Measurements from ENCODE around the gene TMPRSS7.

TMPRSS7 gene

DNA sequence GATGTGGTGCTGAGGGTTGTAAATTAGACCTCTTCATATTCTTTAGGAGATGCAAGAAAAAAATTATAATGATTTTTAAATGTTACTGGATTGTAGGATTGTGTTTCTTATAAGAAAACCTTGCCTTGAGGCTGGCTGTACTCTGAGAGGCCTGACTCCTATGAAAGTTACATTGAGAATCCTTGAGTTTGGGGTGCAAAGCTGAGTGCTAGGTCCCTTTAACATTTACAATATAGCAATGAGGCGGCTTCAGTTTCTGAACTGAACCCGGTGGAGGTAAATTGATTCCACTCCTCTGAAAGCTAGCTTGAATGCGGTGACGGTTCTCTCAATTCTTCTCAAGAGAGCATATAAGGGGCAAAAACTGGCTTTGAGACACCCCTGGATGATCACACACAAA is at the start of gene TMPRSS7:
TSS of gene TMPRSS7 (plus strand) at position 301 of the 400 bp plus-strand sequence. CDS start 110 bp downstream, outside the sequence.
- CTCF ChIA-PET: interaction anchor here (0.9 to 2.7 kb wide), 5 partner anchors 9 to 45 kb away, joined by 3 to 16 read pairs (median 5); no protein-coding TSS in a partner anchor
- POLR2A ChIA-PET: no interaction called here
- TF ChIP-seq, protein P1, sequence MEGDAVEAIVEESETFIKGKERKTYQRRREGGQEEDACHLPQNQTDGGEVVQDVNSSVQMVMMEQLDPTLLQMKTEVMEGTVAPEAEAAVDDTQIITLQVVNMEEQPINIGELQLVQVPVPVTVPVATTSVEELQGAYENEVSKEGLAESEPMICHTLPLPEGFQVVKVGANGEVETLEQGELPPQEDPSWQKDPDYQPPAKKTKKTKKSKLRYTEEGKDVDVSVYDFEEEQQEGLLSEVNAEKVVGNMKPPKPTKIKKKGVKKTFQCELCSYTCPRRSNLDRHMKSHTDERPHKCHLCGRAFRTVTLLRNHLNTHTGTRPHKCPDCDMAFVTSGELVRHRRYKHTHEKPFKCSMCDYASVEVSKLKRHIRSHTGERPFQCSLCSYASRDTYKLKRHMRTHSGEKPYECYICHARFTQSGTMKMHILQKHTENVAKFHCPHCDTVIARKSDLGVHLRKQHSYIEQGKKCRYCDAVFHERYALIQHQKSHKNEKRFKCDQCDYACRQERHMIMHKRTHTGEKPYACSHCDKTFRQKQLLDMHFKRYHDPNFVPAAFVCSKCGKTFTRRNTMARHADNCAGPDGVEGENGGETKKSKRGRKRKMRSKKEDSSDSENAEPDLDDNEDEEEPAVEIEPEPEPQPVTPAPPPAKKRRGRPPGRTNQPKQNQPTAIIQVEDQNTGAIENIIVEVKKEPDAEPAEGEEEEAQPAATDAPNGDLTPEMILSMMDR (IDR thresholded peaks at IDR 0.05; ENCODE audit: control extremely low read depth, extremely low read depth, low read depth, missing control alignments): no peak
- DNase-seq (ENCODE audit: extremely low spot score): no peak

DNA sequence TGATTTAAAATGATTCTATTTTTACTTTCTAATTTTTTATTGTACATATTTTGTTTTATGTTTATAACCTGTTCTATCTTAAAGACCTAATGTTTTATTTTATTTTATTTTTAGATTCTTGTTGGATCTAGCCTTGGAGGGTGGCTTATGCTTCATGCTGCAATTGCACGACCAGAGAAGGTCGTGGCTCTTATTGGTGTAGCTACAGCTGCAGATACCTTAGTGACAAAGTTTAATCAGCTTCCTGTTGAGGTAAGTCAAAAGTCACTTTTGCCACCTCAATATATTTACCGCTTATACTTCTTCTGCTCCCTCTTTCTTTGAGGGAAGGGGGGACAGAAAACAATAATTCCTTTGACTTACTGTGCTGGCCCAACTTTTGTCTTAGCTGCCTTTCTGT is 47.7 kb upstream of the TMPRSS7 start:
- CTCF ChIA-PET: interaction anchor here (0.9 to 20.7 kb wide), 6 partner anchors 14 to 270 kb away, joined by 3 to 383 read pairs (median 8); partner anchors contain the start of gene TAGLN3
- POLR2A ChIA-PET: no interaction called here
- DNase-seq (ENCODE audit: extremely low spot score): no peak
- TF ChIP-seq, protein P1 (IDR thresholded peaks at IDR 0.05; ENCODE audit: control extremely low read depth, extremely low read depth, low read depth, missing control alignments): no peak

- ChIA-PET POLR2A (interaction anchor here (0.7 kb wide), 1 partner anchor 11 kb away, joined by 3 read pairs; the partner anchor contains the start of gene ABHD10), CTCF (interaction anchor here (0.6 to 20.7 kb wide), 24 partner anchors 8 to 320 kb away, joined by 3 to 383 read pairs (median 5); partner anchors contain the start of genes ABHD10 and TAGLN3)
- TF ChIP-seq, protein P1 (IDR thresholded peaks at IDR 0.05; ENCODE audit: control extremely low read depth, extremely low read depth, low read depth, missing control alignments): peak; percentile 85
- DNase-seq (ENCODE audit: extremely low spot score): peak; percentile 41
Measured at GRCh38 chr3:111989061-111989678, 45.4 kb upstream of the TMPRSS7 start.

DNA sequence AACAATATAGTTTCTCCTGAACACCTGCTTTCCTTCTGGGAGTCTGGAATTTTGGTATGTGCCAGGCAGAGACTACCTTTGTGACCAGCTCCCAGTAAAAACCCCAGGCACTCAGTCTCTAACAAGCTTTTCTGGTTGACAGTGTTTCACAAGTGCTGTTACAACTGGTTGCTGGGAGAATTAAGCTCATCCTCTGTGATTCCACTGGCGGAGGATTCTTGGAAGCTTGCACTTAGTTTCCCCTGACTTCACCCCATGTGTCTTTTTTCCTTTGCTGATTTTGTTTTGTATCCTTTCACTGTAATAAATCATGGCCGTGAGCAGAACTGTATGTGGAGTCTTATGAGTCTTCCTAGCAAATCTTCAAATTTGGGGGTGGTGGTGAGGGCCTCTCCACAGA is 41.5 kb upstream of the TMPRSS7 start:
- CTCF ChIA-PET: interaction anchor here (1.5 to 20.7 kb wide), 4 partner anchors 11 to 51 kb away, joined by 4 to 383 read pairs (median 20); no protein-coding TSS in a partner anchor
- POLR2A ChIA-PET: no interaction called here
- TF ChIP-seq, protein P1 (IDR thresholded peaks at IDR 0.05; ENCODE audit: control extremely low read depth, extremely low read depth, low read depth, missing control alignments): no peak
- no peak for DNase-seq (ENCODE audit: extremely low spot score)

GRCh38 chr3:111998636-111999483 is 35.7 kb upstream of the TMPRSS7 start, which contains the start of gene TAGLN3:
TSS of gene TAGLN3 (plus strand) at chr3:111998922. CDS start at chr3:111999423, 501 bp downstream.
- TF ChIP-seq, protein P1 (IDR thresholded peaks at IDR 0.05; ENCODE audit: control extremely low read depth, extremely low read depth, low read depth, missing control alignments): no peak
- POLR2A ChIA-PET: no interaction called here
- CTCF ChIA-PET: interaction anchor here (0.8 to 20.7 kb wide), 5 partner anchors 11 to 42 kb away, joined by 3 to 383 read pairs (median 7); partner anchors contain the start of gene ABHD10
- peak; percentile 33 for DNase-seq (ENCODE audit: extremely low spot score)

Measured in GM10248 (cell line).